Hepatocyte (in vitro differentiated cells): ENCODE measurements around the gene TNFSF13. TPM values are rescaled to one million over a fixed set of nuclear protein-coding genes. Genes with fewer than 3 reads are reported as not detected.
A peak's percentile ranks its signal among the peaks of the same experiment; 100 is the strongest.

ENCODE experiments used
- DNase-seq: peaks from one replicate; pipeline ENCODE4 v3.0.0-alpha.2; 2016; ENCODE audit warnings: low spot score
- H2AFZ ChIP-seq: fragments of 200-600 bp; sonication (generic); 2 replicates; pipeline ENCODE4 v1.6.0; 2016; ENCODE audit warnings: antibody characterized with exemption, mild to moderate bottlenecking
- H3K27ac ChIP-seq: fragments of 200-600 bp; sonication (generic); 2 replicates; pipeline ENCODE4 v1.5.1; 2016; ENCODE audit warnings: mild to moderate bottlenecking
- H3K27me3 ChIP-seq: fragments of 200-600 bp; sonication (generic); 2 replicates; pipeline ENCODE4 v1.6.1; 2016
- H3K36me3 ChIP-seq: fragments of 200-600 bp; sonication (generic); replicated peaks from 2 replicates; pipeline ENCODE4 v1.5.1; 2016; ENCODE audit warnings: low read depth; ENCODE audit not compliant: insufficient read depth
- H3K4me1 ChIP-seq: fragments of 200-600 bp; sonication (generic); 2 replicates; pipeline ENCODE4 v1.5.1; 2016; ENCODE audit warnings: mild to moderate bottlenecking, moderate library complexity; ENCODE audit not compliant: insufficient read depth
- H3K4me2 ChIP-seq: fragments of 200-600 bp; sonication (generic); 2 replicates; pipeline ENCODE4 v1.6.0; 2016
- H3K4me3 ChIP-seq: fragments of 200-600 bp; sonication (generic); 2 replicates; pipeline ENCODE4 v1.5.1; 2016; ENCODE audit warnings: mild to moderate bottlenecking
- H3K79me2 ChIP-seq: fragments of 200-600 bp; sonication (generic); 2 replicates; pipeline ENCODE4 v1.6.0; 2017; ENCODE audit warnings: mild to moderate bottlenecking
- H3K9me2 ChIP-seq: fragments of 200-600 bp; sonication (generic); replicated peaks from 2 replicates; pipeline ENCODE4 v1.6.0; 2017; ENCODE audit warnings: mild to moderate bottlenecking; ENCODE audit not compliant: insufficient read depth
- H3K9me3 ChIP-seq: fragments of 200-600 bp; sonication (generic); 2 replicates; pipeline ENCODE4 v1.5.1; 2016; ENCODE audit warnings: low read depth, mild to moderate bottlenecking
- H4K20me1 ChIP-seq: fragments of 200-600 bp; sonication (generic); 2 replicates; pipeline ENCODE4 v1.6.0; 2016; ENCODE audit warnings: mild to moderate bottlenecking; ENCODE audit not compliant: insufficient read depth, poor library complexity, severe bottlenecking
- CTCF ChIP-seq: fragments of 200-600 bp; sonication (generic); IDR thresholded peaks from 2 replicates; pipeline ENCODE4 v1.5.1; 2016; ENCODE audit warnings: antibody characterized with exemption, mild to moderate bottlenecking; ENCODE audit not compliant: poor library complexity
- EZH2 ChIP-seq: fragments of 200-600 bp; sonication (generic); IDR thresholded peaks from 2 replicates; pipeline ENCODE4 v1.6.1; 2016; ENCODE audit warnings: antibody characterized with exemption, mild to moderate bottlenecking, borderline replicate concordance
- EZH2phosphoT487 ChIP-seq: fragments of 200-600 bp; sonication (generic); IDR thresholded peaks from one replicate; pipeline ENCODE4 v1.6.1; 2018; ENCODE audit warnings: antibody characterized with exemption, mild to moderate bottlenecking, low read depth, moderate library complexity; ENCODE audit not compliant: unreplicated experiment, severe bottlenecking
- WGBS: methylation state at CpG from one replicate; pipeline ENCODE4 v1.1.6; 2016; ENCODE audit warnings: low lambda C conversion rate; ENCODE audit errors: missing lambda C conversion rate; 5-methylcytosine and 5-hydroxymethylcytosine counted together
- polyA plus RNA-seq: library from polyadenylated mRNA; unstranded; fragments of >200 nt; fragmentation: Nextera tagmentation; extraction: Ambion mirVana; gene quantifications from 2 replicates; pipeline ENCODE4 v1.2.1, GENCODE V29; 2016
- total RNA-seq: library from RNA; depleted of rRNA; stranded (reverse); fragments of >200 nt; gene quantifications from 2 replicates; pipeline ENCODE4 v1.2.3, GENCODE V29; 2014

Gene TNFSF13
- total and polyA plus RNA-seq, 2 experiments from 2014 or later: 0.90 to 2.4 TPM

GRCh38 chr17:7551396-7551795, 7.2 kb upstream of the TNFSF13 start:
- Histone ChIP-seq H3K4me3 (no peak overlapping the region), H3K9me3 (no peaks in the 10 kb centered on the region), H4K20me1 (no peaks in the 10 kb centered on the region), H3K27me3 (no peaks in the 10 kb centered on the region), H3K4me1 (peaks cover 24% of the 10 kb centered on the region), H3K79me2 (no peaks in the 10 kb centered on the region), H3K36me3 (no peaks in the 10 kb centered on the region), H3K9me2 (no peaks in the 10 kb centered on the region), H3K27ac (peak overlapping the region; percentile 75), H2AFZ (no peak overlapping the region), H3K4me2 (peak overlapping the region; percentile 49)
- no peak for DNase-seq
- TF ChIP-seq EZH2 (no peak), CTCF (no peak), EZH2phosphoT487 (no peak)
- WGBS: 72% methylated on average over 4 of the region's 4 CpGs

GRCh38 chr17:7552621-7553051, 5.9 kb upstream of the TNFSF13 start:
- H3K27ac ChIP-seq: no peak overlapping the region

GRCh38 chr17:7553356-7553755, 5.2 kb upstream of the TNFSF13 start:
- WGBS: 92% methylated on average over 1 of the region's 1 CpG
- H3K79me2 ChIP-seq: no peaks in the 10 kb centered on the region
- no peaks in the 10 kb centered on the region for H4K20me1 ChIP-seq
- H3K36me3 ChIP-seq: no peaks in the 10 kb centered on the region
- H3K27me3 ChIP-seq: no peaks in the 10 kb centered on the region
- no peaks in the 10 kb centered on the region for H3K9me3 ChIP-seq
- H2AFZ ChIP-seq: no peak overlapping the region
- no peaks in the 10 kb centered on the region for H3K9me2 ChIP-seq
- no peak overlapping the region for H3K4me2 ChIP-seq
- no peak for TF ChIP-seq EZH2
- no peak for TF ChIP-seq CTCF
- TF ChIP-seq EZH2phosphoT487: no peak
- no peak overlapping the region for H3K27ac ChIP-seq
- no peak overlapping the region for H3K4me3 ChIP-seq
- no peak for DNase-seq
- peaks cover 35% of the 10 kb centered on the region for H3K4me1 ChIP-seq

More at GRCh38 chr17:7552621-7553051, 5.9 kb upstream of the TNFSF13 start:
- WGBS: 91% methylated on average over 6 of the region's 6 CpGs
- Histone ChIP-seq H3K4me3 (no peak overlapping the region), H3K4me1 (peaks cover 31% of the 10 kb centered on the region), H3K9me3 (no peaks in the 10 kb centered on the region), H2AFZ (no peak overlapping the region), H3K4me2 (no peak overlapping the region), H4K20me1 (no peaks in the 10 kb centered on the region), H3K27me3 (no peaks in the 10 kb centered on the region), H3K79me2 (no peaks in the 10 kb centered on the region), H3K36me3 (no peaks in the 10 kb centered on the region), H3K9me2 (no peaks in the 10 kb centered on the region)
- DNase-seq: no peak
- TF ChIP-seq CTCF (no peak), EZH2phosphoT487 (no peak), EZH2 (no peak)
